ENCODE data around the gene EFHC1.

EFHC1 gene

DNA sequence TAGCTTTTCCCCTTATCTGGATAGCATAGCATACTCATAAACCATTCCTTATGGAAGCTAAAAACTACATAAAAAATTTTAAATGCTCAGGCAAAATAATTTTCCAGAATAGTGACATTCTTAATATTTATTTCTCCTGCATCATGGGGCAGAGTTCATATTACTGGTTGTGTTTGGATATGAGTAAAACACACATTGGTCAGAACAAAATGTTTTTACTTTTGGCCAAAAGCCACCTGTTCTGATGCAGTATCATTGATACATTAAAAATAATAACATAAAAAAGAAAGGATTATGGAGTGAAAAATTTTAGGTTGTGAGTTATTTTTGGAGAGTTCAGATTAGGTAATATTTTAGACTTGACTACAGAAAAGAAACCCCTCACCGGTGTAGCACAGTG lies 123.1 kb downstream of the EFHC1 start:
- Histone ChIP-seq H3K27me3 (ENCODE audit: low read length) (no peaks in the 10 kb centered on the region), H3F3A (ENCODE audit: insufficient read depth) (no peaks in the 10 kb centered on the region), H3K9me3 (ENCODE audit: insufficient read depth, low read length) (no peaks in the 10 kb centered on the region), H3K9ac (ENCODE audit: low read length) (no peak overlapping the region), H3K36me3 (ENCODE audit: low read length) (no peaks in the 10 kb centered on the region), H3K9me2 (replicated peaks; ENCODE audit: insufficient read depth, low read length) (no peaks in the 10 kb centered on the region), H3K79me2 (ENCODE audit: insufficient read depth, low read length) (no peaks in the 10 kb centered on the region), H3K4me2 (ENCODE audit: low read depth, low read length, poor library complexity, severe bottlenecking) (no peak overlapping the region), H3K27ac (ENCODE audit: low read depth, low read length) (no peak overlapping the region), H2AFZ (ENCODE audit: low read depth, low read length, severe bottlenecking) (no peak overlapping the region), H4K20me1 (ENCODE audit: low read depth, low read length) (no peaks in the 10 kb centered on the region), H3K4me3 (ENCODE audit: insufficient read depth, low read length, poor library complexity, severe bottlenecking) (no peak overlapping the region)
- TF ChIP-seq EZH2phosphoT487 (conservative IDR thresholded peaks at IDR 0.05; ENCODE audit: low read length): no peak

DNA sequence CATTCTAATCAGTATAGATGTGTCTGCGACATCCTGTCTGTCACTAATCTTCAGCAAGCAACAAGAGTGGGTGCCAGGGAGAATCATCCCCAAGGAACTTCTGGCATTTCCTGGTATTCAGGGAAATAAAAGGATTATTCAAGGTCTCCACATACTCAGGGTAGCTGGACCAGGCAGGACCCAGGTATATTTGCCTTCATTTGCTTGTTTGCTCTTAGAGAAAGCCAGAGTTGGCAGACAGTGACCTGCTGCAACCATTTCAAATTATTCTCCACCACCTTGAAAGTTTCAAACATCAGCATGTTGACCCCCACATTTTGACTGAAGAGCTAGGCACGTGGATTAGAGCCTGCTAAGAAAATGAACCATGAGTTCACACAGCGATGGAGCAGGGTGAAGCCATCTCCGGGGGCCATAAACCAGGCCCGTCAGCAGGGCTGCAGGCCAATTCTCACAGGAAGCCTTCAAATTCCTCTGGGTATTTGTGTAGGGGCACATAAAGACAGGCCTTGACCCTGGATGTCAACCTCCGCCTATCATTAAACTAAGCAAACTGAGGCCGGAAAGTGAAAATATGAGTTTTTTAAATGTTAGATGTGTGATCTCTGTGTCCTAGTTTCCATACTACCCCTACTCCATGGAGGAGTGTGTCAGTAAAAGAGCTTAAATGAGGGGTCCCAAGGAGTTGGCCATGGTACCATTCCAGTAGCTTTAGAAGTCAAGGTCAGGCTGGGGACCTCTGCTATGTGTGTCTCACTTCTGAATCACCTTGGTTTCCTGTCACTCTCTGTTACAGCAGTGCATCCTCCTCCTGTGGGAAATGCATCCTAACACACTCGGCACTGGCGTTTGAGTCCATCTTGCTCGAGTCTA lies 123.8 kb downstream of the EFHC1 start:
- Histone ChIP-seq H3F3A (ENCODE audit: insufficient read depth) (no peaks in the 10 kb centered on the region), H3K4me3 (ENCODE audit: insufficient read depth, low read length, poor library complexity, severe bottlenecking) (no peak overlapping the region), H3K4me2 (ENCODE audit: low read depth, low read length, poor library complexity, severe bottlenecking) (no peak overlapping the region), H3K27me3 (ENCODE audit: low read length) (no peaks in the 10 kb centered on the region), H2AFZ (ENCODE audit: low read depth, low read length, severe bottlenecking) (no peak overlapping the region), H3K27ac (ENCODE audit: low read depth, low read length) (no peak overlapping the region), H3K36me3 (ENCODE audit: low read length) (no peaks in the 10 kb centered on the region), H3K9me3 (ENCODE audit: insufficient read depth, low read length) (no peaks in the 10 kb centered on the region), H4K20me1 (ENCODE audit: low read depth, low read length) (no peaks in the 10 kb centered on the region), H3K9ac (ENCODE audit: low read length) (no peak overlapping the region), H3K79me2 (ENCODE audit: insufficient read depth, low read length) (no peaks in the 10 kb centered on the region), H3K9me2 (replicated peaks; ENCODE audit: insufficient read depth, low read length) (no peaks in the 10 kb centered on the region)
- TF ChIP-seq, protein P1, sequence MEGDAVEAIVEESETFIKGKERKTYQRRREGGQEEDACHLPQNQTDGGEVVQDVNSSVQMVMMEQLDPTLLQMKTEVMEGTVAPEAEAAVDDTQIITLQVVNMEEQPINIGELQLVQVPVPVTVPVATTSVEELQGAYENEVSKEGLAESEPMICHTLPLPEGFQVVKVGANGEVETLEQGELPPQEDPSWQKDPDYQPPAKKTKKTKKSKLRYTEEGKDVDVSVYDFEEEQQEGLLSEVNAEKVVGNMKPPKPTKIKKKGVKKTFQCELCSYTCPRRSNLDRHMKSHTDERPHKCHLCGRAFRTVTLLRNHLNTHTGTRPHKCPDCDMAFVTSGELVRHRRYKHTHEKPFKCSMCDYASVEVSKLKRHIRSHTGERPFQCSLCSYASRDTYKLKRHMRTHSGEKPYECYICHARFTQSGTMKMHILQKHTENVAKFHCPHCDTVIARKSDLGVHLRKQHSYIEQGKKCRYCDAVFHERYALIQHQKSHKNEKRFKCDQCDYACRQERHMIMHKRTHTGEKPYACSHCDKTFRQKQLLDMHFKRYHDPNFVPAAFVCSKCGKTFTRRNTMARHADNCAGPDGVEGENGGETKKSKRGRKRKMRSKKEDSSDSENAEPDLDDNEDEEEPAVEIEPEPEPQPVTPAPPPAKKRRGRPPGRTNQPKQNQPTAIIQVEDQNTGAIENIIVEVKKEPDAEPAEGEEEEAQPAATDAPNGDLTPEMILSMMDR (IDR thresholded peaks at IDR 0.05; ENCODE audit: insufficient read depth, low read length, poor library complexity, severe bottlenecking): no peak
- no peak for TF ChIP-seq EZH2phosphoT487 (conservative IDR thresholded peaks at IDR 0.05; ENCODE audit: low read length)

DNA sequence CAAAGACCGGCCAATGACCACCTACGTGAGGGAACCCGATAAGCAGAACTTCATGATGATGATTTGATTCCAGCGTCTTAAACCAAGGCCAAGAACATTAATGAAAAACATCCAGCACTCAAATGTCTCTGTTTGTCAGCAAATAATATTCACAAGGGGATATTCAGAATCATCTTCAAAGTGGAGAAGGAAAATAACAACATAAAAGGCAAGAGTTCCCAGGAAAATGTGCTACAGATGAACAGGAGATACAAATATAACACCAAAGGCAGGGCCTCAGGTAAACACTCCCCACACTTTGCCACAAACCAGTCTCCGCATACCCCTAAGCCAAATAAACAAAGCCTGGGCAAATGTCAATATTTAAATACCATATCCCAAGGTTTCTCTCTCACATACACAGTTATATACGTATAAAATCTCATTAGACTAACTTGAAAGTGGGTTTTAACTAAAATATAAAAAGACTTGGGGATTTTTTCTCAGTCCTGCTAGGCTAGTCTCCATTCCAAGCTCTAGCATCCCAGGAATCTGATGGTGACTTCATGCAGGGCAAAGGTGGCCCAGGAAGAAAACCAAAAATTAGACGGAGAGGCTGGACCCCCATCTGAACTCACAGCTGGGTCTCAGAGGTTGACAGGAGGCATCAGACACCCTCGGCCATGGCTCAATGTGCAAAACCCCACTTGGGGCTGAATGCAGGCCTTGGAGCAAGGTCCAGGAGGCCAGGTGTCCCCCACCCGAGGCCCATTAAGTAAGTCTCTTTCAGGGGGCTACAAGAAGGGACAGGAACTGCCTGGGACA lies 124.7 kb downstream of the EFHC1 start:
- Histone ChIP-seq H3K27ac (ENCODE audit: low read depth, low read length) (no peak overlapping the region), H4K20me1 (ENCODE audit: low read depth, low read length) (no peaks in the 10 kb centered on the region), H3K36me3 (ENCODE audit: low read length) (no peaks in the 10 kb centered on the region), H3K9ac (ENCODE audit: low read length) (no peak overlapping the region), H3F3A (ENCODE audit: insufficient read depth) (no peaks in the 10 kb centered on the region), H3K27me3 (ENCODE audit: low read length) (no peaks in the 10 kb centered on the region), H3K9me3 (ENCODE audit: insufficient read depth, low read length) (no peaks in the 10 kb centered on the region), H3K9me2 (replicated peaks; ENCODE audit: insufficient read depth, low read length) (no peaks in the 10 kb centered on the region), H2AFZ (ENCODE audit: low read depth, low read length, severe bottlenecking) (no peak overlapping the region), H3K4me3 (ENCODE audit: insufficient read depth, low read length, poor library complexity, severe bottlenecking) (no peak overlapping the region), H3K4me2 (ENCODE audit: low read depth, low read length, poor library complexity, severe bottlenecking) (no peak overlapping the region), H3K79me2 (ENCODE audit: insufficient read depth, low read length) (no peaks in the 10 kb centered on the region)
- TF ChIP-seq, protein P1 (IDR thresholded peaks at IDR 0.05; ENCODE audit: insufficient read depth, low read length, poor library complexity, severe bottlenecking): no peak
- TF ChIP-seq EZH2phosphoT487 (conservative IDR thresholded peaks at IDR 0.05; ENCODE audit: low read length): no peak
